Effector memory CD4-positive, alpha-beta T cell (primary cell): ENCODE measurements around the gene MS4A7.

Experiments used
- DNase-seq, 3 donors: peaks; one replicate each; pipeline ENCODE4 v3.0.0-alpha.2; 2020
- H3K27ac ChIP-seq: 2 replicates; pipeline ENCODE4 v1.7.0; 2013; ENCODE audit warnings: mild to moderate bottlenecking, low read length, moderate library complexity; ENCODE audit not compliant: insufficient read depth, poor library complexity, severe bottlenecking
- H3K27me3 ChIP-seq: replicated peaks from 2 replicates; pipeline ENCODE4 v1.7.0; 2013; ENCODE audit warnings: mild to moderate bottlenecking, low read length; ENCODE audit not compliant: insufficient read depth, control insufficient read depth, poor library complexity, severe bottlenecking
- H3K36me3 ChIP-seq: 2 replicates; pipeline ENCODE4 v1.7.0; 2013; ENCODE audit warnings: mild to moderate bottlenecking, low read length, moderate library complexity; ENCODE audit not compliant: control insufficient read depth, insufficient read depth
- H3K4me1 ChIP-seq: 2 replicates; pipeline ENCODE4 v1.7.0; 2013; ENCODE audit warnings: low read length, mild to moderate bottlenecking; ENCODE audit not compliant: control insufficient read depth, insufficient read depth, poor library complexity, severe bottlenecking
- H3K4me3 ChIP-seq: 2 replicates; pipeline ENCODE4 v1.7.0; 2013; ENCODE audit warnings: low read length, low read depth, mild to moderate bottlenecking; ENCODE audit not compliant: insufficient read depth, poor library complexity, severe bottlenecking
- H3K9me3 ChIP-seq: 2 replicates; pipeline ENCODE4 v1.7.0; 2013; ENCODE audit warnings: mild to moderate bottlenecking, low read length, moderate library complexity; ENCODE audit not compliant: control insufficient read depth

Gene MS4A7

GRCh38 chr11:60370811-60371298 lies 7.5 kb upstream of the MS4A7 start:
- no peak for DNase-seq
- H3K27ac ChIP-seq, result no peak overlapping the region
- H3K9me3 ChIP-seq, result no peaks in the 10 kb centered on the region
- H3K4me1 ChIP-seq, result no peaks in the 10 kb centered on the region
- no peak overlapping the region for H3K4me3 ChIP-seq
- H3K36me3 ChIP-seq, result no peaks in the 10 kb centered on the region
- H3K27me3 ChIP-seq, result no peaks in the 10 kb centered on the region

GRCh38 chr11:60371386-60371785 lies 6.9 kb upstream of the MS4A7 start:
- Histone ChIP-seq H3K36me3 (no peaks in the 10 kb centered on the region), H3K4me1 (no peaks in the 10 kb centered on the region), H3K27me3 (no peaks in the 10 kb centered on the region), H3K27ac (no peak overlapping the region), H3K9me3 (no peaks in the 10 kb centered on the region), H3K4me3 (no peak overlapping the region)
- no peak for DNase-seq

GRCh38 chr11:60371854-60372253 lies 6.5 kb upstream of the MS4A7 start:
- no peak overlapping the region for H3K4me3 ChIP-seq
- no peaks in the 10 kb centered on the region for H3K27me3 ChIP-seq
- H3K4me1 ChIP-seq, result no peaks in the 10 kb centered on the region
- DNase-seq, result no peak
- H3K36me3 ChIP-seq, result no peaks in the 10 kb centered on the region
- no peaks in the 10 kb centered on the region for H3K9me3 ChIP-seq
- H3K27ac ChIP-seq, result no peak overlapping the region

GRCh38 chr11:60372767-60373166 lies 5.6 kb upstream of the MS4A7 start:
- no peaks in the 10 kb centered on the region for H3K4me1 ChIP-seq
- H3K9me3 ChIP-seq, result no peaks in the 10 kb centered on the region
- no peaks in the 10 kb centered on the region for H3K36me3 ChIP-seq
- no peaks in the 10 kb centered on the region for H3K27me3 ChIP-seq
- no peak overlapping the region for H3K27ac ChIP-seq
- H3K4me3 ChIP-seq, result no peak overlapping the region
- DNase-seq, result no peak

- no peaks in the 10 kb centered on the region for H3K27me3 ChIP-seq
- no peak overlapping the region for H3K4me3 ChIP-seq
- no peaks in the 10 kb centered on the region for H3K36me3 ChIP-seq
- H3K9me3 ChIP-seq, result no peaks in the 10 kb centered on the region
- no peak overlapping the region for H3K27ac ChIP-seq
- H3K4me1 ChIP-seq, result no peaks in the 10 kb centered on the region
- DNase-seq, result no peak
These were observed 3.0 kb upstream of the MS4A7 start for GRCh38 chr11:60375316-60375715.

GRCh38 chr11:60376601-60377000 lies 1.7 kb upstream of the MS4A7 start:
- Histone ChIP-seq H3K4me3 (no peak overlapping the region), H3K36me3 (no peaks in the 10 kb centered on the region), H3K27me3 (peaks cover 2% of the 10 kb centered on the region), H3K4me1 (no peaks in the 10 kb centered on the region), H3K27ac (no peak overlapping the region), H3K9me3 (no peaks in the 10 kb centered on the region)
- no peak for DNase-seq

GRCh38 chr11:60377401-60378136 lies 763 bp upstream of the MS4A7 start:
- Histone ChIP-seq H3K4me3 (no peak overlapping the region), H3K4me1 (no peaks in the 10 kb centered on the region), H3K36me3 (no peaks in the 10 kb centered on the region), H3K9me3 (no peaks in the 10 kb centered on the region), H3K27me3 (peaks cover 4% of the 10 kb centered on the region), H3K27ac (no peak overlapping the region)
- DNase-seq, result no peak

GRCh38 chr11:60389279-60389910 lies 11.1 kb downstream of the MS4A7 start:
- H3K27me3 ChIP-seq, result peaks cover 2% of the 10 kb centered on the region
- no peak overlapping the region for H3K4me3 ChIP-seq
- H3K36me3 ChIP-seq, result no peaks in the 10 kb centered on the region
- H3K9me3 ChIP-seq, result no peaks in the 10 kb centered on the region
- H3K27ac ChIP-seq, result no peak overlapping the region
- no peaks in the 10 kb centered on the region for H3K4me1 ChIP-seq
- no peak for DNase-seq

- Histone ChIP-seq H3K27me3 (peaks cover 2% of the 10 kb centered on the region), H3K27ac (no peak overlapping the region), H3K4me1 (no peaks in the 10 kb centered on the region), H3K9me3 (no peaks in the 10 kb centered on the region), H3K36me3 (no peaks in the 10 kb centered on the region), H3K4me3 (no peak overlapping the region)
- no peak for DNase-seq
These were observed 12.1 kb downstream of the MS4A7 start for GRCh38 chr11:60390419-60390818.

- peaks cover 2% of the 10 kb centered on the region for H3K27me3 ChIP-seq
- no peaks in the 10 kb centered on the region for H3K36me3 ChIP-seq
- H3K4me3 ChIP-seq, result no peak overlapping the region
- no peaks in the 10 kb centered on the region for H3K4me1 ChIP-seq
- no peak for DNase-seq
- no peak overlapping the region for H3K27ac ChIP-seq
- H3K9me3 ChIP-seq, result no peaks in the 10 kb centered on the region
These were observed 14.0 kb downstream of the MS4A7 start for GRCh38 chr11:60392361-60392760.
